ENCODE data around the gene FILIP1L.

FILIP1L gene

DNA sequence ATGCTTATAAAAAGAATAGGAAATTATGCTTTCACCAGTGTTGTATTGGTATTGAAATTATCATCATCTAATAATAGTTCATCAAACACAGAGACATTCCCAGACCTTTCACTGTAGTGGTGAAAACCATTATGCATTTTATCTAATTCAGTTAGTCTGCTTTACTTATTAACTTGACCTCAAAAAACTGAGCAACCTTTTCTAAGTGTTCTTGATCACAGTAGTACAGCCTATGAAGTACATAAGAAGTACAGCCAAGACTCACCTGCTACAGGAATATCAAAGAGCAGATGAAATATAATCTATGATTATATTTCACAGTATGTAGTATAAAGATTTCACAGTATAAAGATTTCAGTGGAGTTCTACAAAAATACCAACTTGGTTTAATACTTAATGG lies 75.2 kb downstream of the FILIP1L start:
- DNase-seq = peak; percentile 63

DNA sequence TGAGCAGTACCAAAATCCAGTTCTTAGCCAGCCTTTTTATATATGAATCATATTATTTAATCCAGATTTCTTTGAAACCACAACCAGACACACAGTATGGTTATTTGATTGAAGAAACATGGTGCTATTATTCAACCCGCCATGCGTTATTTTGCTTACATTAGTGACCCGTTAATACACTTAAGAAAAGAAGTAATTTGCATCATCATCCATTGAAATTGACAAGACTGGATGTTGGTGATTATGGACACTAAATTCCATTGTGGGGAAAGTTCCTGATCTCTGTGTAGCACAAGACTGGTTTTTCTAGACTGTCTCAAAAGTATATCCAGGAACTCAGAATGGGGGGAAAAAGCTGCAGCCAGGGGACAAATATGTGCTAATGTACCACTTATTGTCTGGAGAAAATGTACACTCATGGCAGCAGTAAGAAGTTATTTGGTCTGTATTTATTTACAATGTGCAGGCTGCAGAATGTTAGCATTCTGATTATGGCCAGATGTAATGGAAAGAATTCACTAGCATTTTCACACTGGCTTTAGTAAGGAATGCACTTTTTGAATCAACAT lies 80.3 kb downstream of the FILIP1L start:
- no peak for DNase-seq

- DNase-seq = peak; percentile 78
Measured at GRCh38 chr3:100033184-100033583, 81.1 kb downstream of the FILIP1L start.

- peak; percentile 66 for DNase-seq
Measured at GRCh38 chr3:100032243-100032642, 82.1 kb downstream of the FILIP1L start.

- DNase-seq = no peak
Measured at GRCh38 chr3:100030914-100031425, 83.3 kb downstream of the FILIP1L start.

DNA sequence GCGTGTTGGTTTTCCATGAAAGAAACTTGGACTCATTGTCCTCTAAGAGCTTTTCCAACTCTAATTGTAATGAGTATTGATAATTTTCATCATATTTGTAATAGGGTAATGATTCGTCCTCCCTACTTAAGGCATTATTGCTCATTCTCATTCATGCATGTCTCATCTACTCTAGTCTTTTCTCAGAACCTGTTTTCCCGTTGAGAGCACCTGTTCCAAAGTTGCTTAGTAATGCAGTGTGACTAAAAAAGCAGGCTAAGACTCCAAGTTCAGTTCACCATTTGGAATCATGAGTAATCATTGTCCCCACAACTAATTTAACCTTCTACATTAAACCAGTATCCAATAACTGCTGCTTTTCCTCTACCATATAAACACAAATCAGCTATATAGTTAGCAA lies 84.0 kb downstream of the FILIP1L start:
- peak; percentile 56 for DNase-seq

DNA sequence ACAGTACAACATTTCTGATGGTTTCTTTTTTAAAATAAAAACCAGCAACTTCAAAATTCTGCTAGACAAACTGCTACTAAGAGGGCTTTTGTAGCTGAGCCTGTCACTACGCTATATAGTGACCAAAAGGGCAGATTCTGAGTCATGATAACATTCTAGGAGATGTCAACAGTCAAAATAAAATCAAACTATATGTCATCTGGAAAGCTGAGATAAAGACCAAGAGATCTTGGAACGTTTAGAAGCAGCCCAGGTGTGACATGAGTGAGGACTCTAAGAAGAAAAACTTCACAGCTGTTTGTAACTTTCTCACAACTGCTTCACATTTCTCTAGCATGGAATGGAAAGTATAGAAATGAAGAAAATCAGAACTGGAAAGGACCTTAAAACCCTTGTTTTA lies 84.6 kb downstream of the FILIP1L start:
- DNase-seq = no peak

- no peak for DNase-seq
Measured at GRCh38 chr3:100029052-100029451, 85.2 kb downstream of the FILIP1L start.

DNA sequence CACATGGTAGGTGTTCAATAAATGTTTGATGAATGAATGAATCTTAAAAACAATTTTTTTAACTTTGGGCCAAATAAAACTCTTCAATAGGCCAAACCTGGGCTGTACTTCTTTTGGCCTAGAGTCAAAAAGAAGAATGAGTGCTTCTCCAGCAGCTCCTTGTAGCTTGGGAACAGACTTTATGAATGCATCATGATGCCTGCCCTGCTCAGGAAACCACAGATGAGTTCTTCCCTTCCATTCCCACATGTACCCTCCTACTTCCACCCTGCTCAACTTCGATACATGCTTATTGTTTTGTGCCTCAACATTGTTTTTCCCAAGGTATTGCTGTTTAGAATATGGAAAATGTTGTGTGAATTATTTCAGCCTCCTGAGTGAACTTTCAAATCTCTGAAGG lies 87.0 kb downstream of the FILIP1L start:
- no peak for DNase-seq

GRCh38 chr3:100024520-100025303 lies 89.6 kb downstream of the FILIP1L start:
- DNase-seq = peak; percentile 91

GRCh38 chr3:100023595-100023994 lies 90.7 kb downstream of the FILIP1L start:
- DNase-seq = no peak

DNA sequence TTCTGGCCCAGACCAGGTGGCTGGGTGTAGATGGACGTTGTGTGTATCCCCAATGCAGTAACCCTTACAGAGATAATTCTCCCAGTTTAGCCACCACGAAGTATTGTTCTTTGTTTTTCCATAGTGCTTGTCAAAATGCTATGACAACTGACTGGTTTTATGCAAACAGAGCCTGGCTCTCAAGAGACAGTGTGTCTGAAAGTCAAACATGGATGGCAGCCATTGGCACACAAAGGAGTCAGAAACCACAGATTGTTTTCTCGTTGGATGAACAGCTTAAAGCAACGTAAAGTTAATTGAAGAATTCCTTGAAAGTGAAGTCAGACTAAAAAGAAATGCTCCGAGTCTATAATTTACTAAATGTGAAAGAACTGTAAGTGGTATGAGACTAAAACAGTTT lies 91.2 kb downstream of the FILIP1L start:
- DNase-seq = peak; percentile 85

DNA sequence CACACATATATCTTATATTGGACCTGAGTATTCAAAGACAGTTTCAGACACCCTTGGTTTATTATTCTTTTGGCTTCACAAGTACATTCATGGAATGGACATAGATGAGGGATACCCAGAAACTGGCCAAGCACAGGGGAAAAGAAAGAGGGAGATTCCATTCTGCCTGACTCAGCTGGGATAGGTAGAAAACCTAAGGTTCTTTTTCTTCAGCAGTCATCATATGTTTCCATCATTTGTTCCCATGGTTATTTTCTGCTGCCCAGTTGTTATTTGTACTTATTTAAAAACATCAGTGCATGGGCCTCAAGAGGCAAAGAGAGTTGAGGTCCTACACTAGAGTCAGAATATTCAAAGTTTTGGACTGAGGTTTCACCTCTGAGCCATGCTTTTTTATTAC lies 91.8 kb downstream of the FILIP1L start:
- peak; percentile 39 for DNase-seq

GRCh38 chr3:100020876-100021644 lies 93.2 kb downstream of the FILIP1L start:
- DNase-seq = no peak

GRCh38 chr3:100019719-100020118 lies 94.6 kb downstream of the FILIP1L start:
- DNase-seq = no peak

DNA sequence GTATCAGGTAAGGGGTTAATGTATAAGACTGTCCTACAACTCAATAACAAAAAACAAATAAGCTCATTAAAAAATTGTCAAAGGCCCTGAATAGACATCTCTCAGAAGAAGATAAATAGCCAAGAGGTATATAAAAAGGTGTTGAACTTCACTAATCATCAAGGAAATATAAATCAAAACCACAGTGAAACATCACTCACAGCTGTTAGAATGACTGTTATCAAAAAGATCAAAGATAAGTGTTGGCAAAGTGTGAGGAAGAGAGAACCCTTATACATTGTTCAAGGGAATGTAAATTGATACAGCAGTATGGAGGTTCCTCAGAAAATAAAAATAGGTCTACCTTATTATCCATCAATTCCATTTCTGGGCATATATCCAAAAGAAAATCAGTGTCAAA lies 95.5 kb downstream of the FILIP1L start:
- no peak for DNase-seq

DNA sequence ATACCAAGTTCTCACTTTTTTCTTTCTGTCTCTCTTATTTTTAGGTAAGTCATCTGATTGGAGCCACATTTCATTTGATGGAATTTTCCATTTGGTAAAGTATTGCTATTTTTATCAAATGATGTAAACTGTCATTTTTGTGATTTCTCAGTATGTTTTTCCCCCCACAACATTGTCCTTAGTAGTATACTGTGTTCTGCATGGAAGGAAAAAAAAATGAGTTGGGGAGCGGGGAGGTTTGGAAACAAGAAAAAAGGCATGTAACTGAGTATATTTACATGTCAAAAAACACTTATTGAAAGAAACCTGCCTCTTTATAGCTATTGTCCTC lies 104.2 kb downstream of the FILIP1L start:
- no peak for DNase-seq

DNA sequence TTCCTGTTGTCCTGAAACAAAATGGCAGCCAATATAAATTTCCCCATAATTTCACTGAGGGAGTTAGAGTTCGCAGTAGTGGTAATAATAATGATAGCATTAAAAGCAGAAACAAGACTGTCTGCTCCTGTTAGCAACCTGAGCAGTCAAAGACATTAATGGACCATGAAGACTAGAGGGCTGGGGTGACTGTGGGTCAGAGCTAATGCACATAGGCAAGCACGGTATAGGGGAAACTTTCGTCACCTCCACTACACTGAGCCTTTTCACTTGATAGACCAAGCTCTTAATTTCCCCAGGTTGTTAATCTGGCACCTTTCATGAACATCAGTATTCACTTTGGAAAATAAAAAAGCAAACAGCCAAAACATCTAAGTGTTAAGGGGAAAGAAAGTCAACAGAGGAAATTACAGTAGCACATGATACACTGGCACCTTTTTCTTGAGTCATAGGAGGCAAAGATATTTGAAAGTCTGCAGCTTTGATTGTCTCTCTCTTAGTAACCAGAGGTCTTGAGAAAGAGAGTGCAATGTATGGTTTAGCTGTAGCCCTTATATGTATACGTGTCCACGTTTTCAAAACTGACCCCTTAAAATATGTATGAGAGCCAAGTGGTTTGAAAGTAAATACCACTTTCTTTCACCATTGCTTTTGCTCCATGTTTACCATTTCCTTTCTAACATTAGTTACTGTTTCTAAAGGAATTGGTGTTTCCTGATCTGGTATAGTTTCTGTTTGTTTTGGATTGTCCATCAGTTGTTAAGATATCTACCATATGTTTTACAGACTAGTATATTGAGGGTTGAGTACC lies 104.8 kb downstream of the FILIP1L start:
- DNase-seq = no peak

DNA sequence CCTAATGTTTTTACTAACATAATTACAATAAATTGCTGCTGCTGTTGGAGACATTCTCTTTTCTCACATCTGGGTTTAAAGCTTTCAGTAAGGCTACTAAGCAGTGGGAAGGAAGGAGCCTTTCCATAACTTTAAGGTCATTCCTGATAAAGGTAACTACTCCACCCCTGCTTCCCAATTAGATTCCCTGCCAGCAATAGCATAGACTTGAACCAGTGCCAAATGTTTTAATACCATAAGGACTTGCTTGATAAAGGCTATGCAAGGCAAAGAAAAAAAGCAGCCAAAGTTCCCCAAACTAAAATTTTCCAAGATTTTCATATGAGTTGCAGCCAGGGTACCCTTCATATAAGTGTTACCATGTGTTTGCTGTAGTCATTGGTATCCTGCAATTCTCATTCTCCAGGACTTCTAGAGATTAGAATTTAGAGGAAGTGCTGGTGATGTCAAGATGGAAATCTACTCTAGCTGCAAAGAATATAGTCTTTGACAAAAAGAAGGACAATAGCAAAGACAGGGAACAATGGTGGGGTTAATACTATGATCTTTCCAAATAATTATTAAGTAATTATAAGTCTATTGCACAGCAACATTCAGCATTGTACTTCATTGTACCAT lies 106.1 kb downstream of the FILIP1L start:
- DNase-seq = no peak

GRCh38 chr3:100007313-100007712 lies 107.0 kb downstream of the FILIP1L start:
- DNase-seq = no peak

DNA sequence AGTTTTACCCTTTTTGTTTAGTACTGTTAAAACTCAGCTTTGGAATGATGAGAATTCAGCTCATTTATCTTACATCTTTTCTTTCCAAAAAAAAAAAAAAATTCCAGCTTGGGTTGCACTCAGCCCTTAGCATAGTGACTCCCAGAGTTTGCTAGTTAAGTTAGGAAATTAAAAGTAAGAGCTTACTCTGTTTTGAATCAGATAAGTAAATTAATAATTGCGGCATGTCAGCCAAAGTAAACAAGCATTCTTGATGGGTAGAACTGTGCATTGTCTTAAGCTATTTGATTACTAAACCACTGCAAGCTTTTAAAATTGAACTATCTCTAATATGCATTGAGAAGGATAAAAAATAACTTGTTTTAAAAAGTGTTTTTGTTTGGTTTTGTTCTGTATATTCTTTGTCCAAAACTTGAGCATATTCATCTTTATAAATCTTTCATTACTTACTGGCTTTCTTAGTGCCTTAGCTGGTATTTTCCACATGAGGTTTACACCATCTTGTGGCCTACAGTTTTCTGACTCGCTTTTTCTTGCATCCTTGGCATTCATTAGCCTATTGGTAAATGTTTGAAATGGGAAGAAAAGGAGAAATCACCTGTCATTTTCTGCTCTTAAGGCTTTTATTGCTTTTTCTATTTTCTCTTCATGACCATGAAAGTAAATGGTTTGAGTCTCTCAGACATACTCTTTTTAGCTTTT lies 107.6 kb downstream of the FILIP1L start:
- peak; percentile 66 for DNase-seq
